ENCODE data around the gene HNRNPC.
"Not testable (repeated sequence)": the region's sequence is repeated elsewhere in the genome, so short reads cannot be mapped to it uniquely, and the experiment has no call there.

Gene HNRNPC

DNA sequence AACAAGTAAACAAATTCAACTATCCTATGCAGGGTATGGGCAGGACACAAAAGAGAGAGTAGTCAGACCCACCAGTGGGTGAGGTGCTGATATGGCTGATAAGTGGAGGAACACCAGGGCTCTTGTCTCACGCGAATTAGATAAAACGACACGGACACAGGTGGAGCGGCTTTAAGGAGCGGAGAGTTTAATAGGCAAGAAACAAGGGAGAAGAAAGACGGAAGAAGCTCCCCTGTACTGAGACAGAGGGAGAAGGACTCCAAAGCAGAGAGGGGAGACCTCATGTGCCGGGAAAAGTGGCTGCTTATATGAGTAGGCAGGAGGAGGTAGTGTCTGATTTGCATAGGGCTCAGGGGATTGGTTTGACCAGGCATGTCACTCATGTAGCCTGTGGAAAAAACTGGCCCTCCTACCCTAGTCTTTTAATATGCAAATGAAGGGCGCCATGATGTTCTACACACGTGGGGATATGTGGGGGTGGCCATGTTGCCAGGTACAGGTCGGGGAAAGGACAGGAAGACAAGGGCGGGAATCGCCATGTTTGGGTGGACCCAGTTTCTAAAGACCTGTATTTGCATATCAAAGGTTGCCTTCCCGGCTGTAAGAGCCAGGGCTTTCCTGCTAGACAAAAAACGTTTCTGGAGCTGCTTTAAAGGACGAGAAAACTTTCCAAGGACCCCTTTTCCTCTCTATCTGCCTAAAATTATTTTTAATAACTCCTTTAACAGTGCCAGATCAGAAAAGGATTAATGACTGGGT is 39.4 kb upstream of the HNRNPC start:
- H3K9me3 ChIP-seq (ENCODE audit: insufficient read depth, low read length, severe bottlenecking) = no peaks in the 10 kb centered on the region
- H3K79me2 ChIP-seq (ENCODE audit: insufficient read depth, low read length) = no peaks in the 10 kb centered on the region
- H3K4me1 ChIP-seq (ENCODE audit: insufficient read depth, low read length) = no peaks in the 10 kb centered on the region
- no peak overlapping the region for H3K9ac ChIP-seq (ENCODE audit: low read depth, low read length)
- no peaks in the 10 kb centered on the region for H3K36me3 ChIP-seq (ENCODE audit: insufficient read depth, low read length)
- H3K27me3 ChIP-seq (ENCODE audit: insufficient read depth, low read length, poor library complexity) = no peaks in the 10 kb centered on the region
- ATAC-seq (ENCODE audit: insufficient read depth, low read depth) = peak; percentile 48
- TF ChIP-seq, protein P1, sequence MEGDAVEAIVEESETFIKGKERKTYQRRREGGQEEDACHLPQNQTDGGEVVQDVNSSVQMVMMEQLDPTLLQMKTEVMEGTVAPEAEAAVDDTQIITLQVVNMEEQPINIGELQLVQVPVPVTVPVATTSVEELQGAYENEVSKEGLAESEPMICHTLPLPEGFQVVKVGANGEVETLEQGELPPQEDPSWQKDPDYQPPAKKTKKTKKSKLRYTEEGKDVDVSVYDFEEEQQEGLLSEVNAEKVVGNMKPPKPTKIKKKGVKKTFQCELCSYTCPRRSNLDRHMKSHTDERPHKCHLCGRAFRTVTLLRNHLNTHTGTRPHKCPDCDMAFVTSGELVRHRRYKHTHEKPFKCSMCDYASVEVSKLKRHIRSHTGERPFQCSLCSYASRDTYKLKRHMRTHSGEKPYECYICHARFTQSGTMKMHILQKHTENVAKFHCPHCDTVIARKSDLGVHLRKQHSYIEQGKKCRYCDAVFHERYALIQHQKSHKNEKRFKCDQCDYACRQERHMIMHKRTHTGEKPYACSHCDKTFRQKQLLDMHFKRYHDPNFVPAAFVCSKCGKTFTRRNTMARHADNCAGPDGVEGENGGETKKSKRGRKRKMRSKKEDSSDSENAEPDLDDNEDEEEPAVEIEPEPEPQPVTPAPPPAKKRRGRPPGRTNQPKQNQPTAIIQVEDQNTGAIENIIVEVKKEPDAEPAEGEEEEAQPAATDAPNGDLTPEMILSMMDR (IDR thresholded peaks at IDR 0.05; ENCODE audit: borderline replicate concordance, extremely low read depth, low read length, poor library complexity, severe bottlenecking) = no peak
- no peak for TF ChIP-seq EZH2 (IDR thresholded peaks at IDR 0.05; ENCODE audit: borderline replicate concordance, low read depth, low read length, severe bottlenecking)
- no peak overlapping the region for H2AFZ ChIP-seq (ENCODE audit: low read depth, low read length)
- H3K4me2 ChIP-seq (ENCODE audit: insufficient read depth, low read length) = no peak overlapping the region
- H4K20me1 ChIP-seq (ENCODE audit: insufficient read depth, low read length) = no peaks in the 10 kb centered on the region
- H3K27ac ChIP-seq (ENCODE audit: low read length) = no peak overlapping the region
- no peak overlapping the region for H3K4me3 ChIP-seq (ENCODE audit: low read depth in 1 of 2, low read length in 2 of 2)
- DNase-seq = peak; percentile 14

DNA sequence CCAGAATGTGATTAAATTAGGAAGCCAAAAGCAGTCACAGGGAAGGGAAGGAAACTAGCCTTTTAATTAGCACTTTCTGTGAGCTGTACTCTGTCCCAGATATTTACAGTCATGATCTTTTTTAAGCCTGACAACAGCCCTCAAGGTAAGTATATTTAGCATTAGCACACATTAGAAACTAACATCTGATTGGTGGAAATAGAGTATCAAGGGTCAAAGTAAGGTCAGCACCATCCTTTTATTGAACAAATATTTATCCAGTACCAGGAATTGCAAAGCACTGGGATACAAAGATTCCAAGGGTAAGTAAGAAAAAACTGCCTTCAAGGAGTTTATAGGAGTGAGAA is 38.9 kb upstream of the HNRNPC start:
- Histone ChIP-seq H3K27ac (ENCODE audit: low read length) (no peak overlapping the region), H3K36me3 (ENCODE audit: insufficient read depth, low read length) (no peaks in the 10 kb centered on the region)
- TF ChIP-seq, protein P1 (IDR thresholded peaks at IDR 0.05; ENCODE audit: borderline replicate concordance, extremely low read depth, low read length, poor library complexity, severe bottlenecking) = no peak
- TF ChIP-seq EZH2 (IDR thresholded peaks at IDR 0.05; ENCODE audit: borderline replicate concordance, low read depth, low read length, severe bottlenecking) = no peak

DNA sequence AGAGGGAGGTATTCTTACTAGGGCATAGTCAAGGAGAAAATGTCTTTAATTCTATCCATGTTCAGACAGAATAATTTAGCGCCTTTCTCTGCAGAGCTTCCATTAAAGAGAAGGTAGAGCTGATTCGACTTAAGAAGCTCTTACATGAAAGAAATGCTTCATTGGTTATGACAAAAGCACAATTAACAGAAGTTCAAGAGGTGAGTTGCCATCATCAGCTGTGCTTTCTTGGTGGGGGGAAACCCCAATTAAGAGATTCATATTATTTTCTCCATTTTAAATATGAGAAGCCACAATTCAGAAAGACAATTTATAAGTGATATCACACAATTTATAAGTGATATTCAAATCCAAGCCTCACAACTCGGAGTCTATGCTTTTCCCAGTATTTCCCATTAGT is 38.4 kb upstream of the HNRNPC start:
- Histone ChIP-seq H3K27me3 (ENCODE audit: insufficient read depth, low read length, poor library complexity) (no peaks in the 10 kb centered on the region), H3K9ac (ENCODE audit: low read depth, low read length) (no peak overlapping the region), H2AFZ (ENCODE audit: low read depth, low read length) (no peak overlapping the region), H3K4me1 (ENCODE audit: insufficient read depth, low read length) (no peaks in the 10 kb centered on the region), H3K9me3 (ENCODE audit: insufficient read depth, low read length, severe bottlenecking) (no peaks in the 10 kb centered on the region), H3K27ac (ENCODE audit: low read length) (no peak overlapping the region), H3K36me3 (ENCODE audit: insufficient read depth, low read length) (no peaks in the 10 kb centered on the region), H3K4me2 (ENCODE audit: insufficient read depth, low read length) (no peak overlapping the region), H3K79me2 (ENCODE audit: insufficient read depth, low read length) (no peaks in the 10 kb centered on the region), H3K4me3 (ENCODE audit: low read depth in 1 of 2, low read length in 2 of 2) (no peak overlapping the region), H4K20me1 (ENCODE audit: insufficient read depth, low read length) (no peaks in the 10 kb centered on the region)
- ATAC-seq (ENCODE audit: insufficient read depth, low read depth) = no peak
- DNase-seq = no peak
- no peak for TF ChIP-seq EZH2 (IDR thresholded peaks at IDR 0.05; ENCODE audit: borderline replicate concordance, low read depth, low read length, severe bottlenecking)
- TF ChIP-seq, protein P1 (IDR thresholded peaks at IDR 0.05; ENCODE audit: borderline replicate concordance, extremely low read depth, low read length, poor library complexity, severe bottlenecking) = no peak

More for the DNA sequence above, 38.9 kb upstream of the HNRNPC start:
- Histone ChIP-seq H3K4me1 (ENCODE audit: insufficient read depth, low read length) (no peaks in the 10 kb centered on the region), H3K4me2 (ENCODE audit: insufficient read depth, low read length) (no peak overlapping the region), H3K79me2 (ENCODE audit: insufficient read depth, low read length) (no peaks in the 10 kb centered on the region), H3K4me3 (ENCODE audit: low read depth in 1 of 2, low read length in 2 of 2) (no peak overlapping the region), H3K27me3 (ENCODE audit: insufficient read depth, low read length, poor library complexity) (no peaks in the 10 kb centered on the region), H2AFZ (ENCODE audit: low read depth, low read length) (no peak overlapping the region), H3K9ac (ENCODE audit: low read depth, low read length) (no peak overlapping the region), H3K9me3 (ENCODE audit: insufficient read depth, low read length, severe bottlenecking) (no peaks in the 10 kb centered on the region), H4K20me1 (ENCODE audit: insufficient read depth, low read length) (no peaks in the 10 kb centered on the region)
- DNase-seq = no peak
- no peak for ATAC-seq (ENCODE audit: insufficient read depth, low read depth)

DNA sequence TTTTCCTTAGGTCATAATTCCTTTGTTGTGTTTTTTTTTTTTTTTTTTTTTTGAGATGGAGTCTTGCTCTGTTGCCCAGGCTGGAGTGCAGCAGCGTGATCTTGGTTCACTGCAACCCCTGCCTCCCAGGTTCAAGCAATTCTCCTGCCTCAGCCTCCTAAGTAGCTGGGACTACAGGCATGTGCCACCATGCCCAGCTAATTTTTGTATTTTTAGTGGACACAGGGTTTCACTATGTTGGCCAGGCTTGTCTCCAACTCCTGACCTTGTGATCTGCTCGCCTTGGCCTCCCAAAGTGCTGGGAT is 33.5 kb upstream of the HNRNPC start:
- not testable (repeated sequence) for H4K20me1 ChIP-seq (ENCODE audit: insufficient read depth, low read length); H2AFZ ChIP-seq (ENCODE audit: low read depth, low read length); H3K79me2 ChIP-seq (ENCODE audit: insufficient read depth, low read length); H3K27me3 ChIP-seq (ENCODE audit: insufficient read depth, low read length, poor library complexity); H3K9me3 ChIP-seq (ENCODE audit: insufficient read depth, low read length, severe bottlenecking); DNase-seq; H3K9ac ChIP-seq (ENCODE audit: low read depth, low read length); H3K36me3 ChIP-seq (ENCODE audit: insufficient read depth, low read length); H3K4me3 ChIP-seq (ENCODE audit: low read depth in 1 of 2, low read length in 2 of 2); H3K4me2 ChIP-seq (ENCODE audit: insufficient read depth, low read length); ATAC-seq (ENCODE audit: insufficient read depth, low read depth); H3K4me1 ChIP-seq (ENCODE audit: insufficient read depth, low read length); H3K27ac ChIP-seq (ENCODE audit: low read length)

Data from DND-41 (cell line).